HG02759 (cell line): ENCODE results near the gene PKP1.

Experiments used
- ATAC-seq: cut with Tn5 transposase; IDR thresholded peaks from one replicate; pipeline ENCODE4 v1.9.1; 2021; ENCODE audit warnings: mild to moderate bottlenecking, moderate library complexity; ENCODE audit not compliant: unreplicated experiment

Gene PKP1

GRCh38 chr1:201259476-201260235, 23.6 kb upstream of the PKP1 start:
- ATAC-seq: no peak

GRCh38 chr1:201260236-201260590, 23.1 kb upstream of the PKP1 start:
- no peak for ATAC-seq

DNA sequence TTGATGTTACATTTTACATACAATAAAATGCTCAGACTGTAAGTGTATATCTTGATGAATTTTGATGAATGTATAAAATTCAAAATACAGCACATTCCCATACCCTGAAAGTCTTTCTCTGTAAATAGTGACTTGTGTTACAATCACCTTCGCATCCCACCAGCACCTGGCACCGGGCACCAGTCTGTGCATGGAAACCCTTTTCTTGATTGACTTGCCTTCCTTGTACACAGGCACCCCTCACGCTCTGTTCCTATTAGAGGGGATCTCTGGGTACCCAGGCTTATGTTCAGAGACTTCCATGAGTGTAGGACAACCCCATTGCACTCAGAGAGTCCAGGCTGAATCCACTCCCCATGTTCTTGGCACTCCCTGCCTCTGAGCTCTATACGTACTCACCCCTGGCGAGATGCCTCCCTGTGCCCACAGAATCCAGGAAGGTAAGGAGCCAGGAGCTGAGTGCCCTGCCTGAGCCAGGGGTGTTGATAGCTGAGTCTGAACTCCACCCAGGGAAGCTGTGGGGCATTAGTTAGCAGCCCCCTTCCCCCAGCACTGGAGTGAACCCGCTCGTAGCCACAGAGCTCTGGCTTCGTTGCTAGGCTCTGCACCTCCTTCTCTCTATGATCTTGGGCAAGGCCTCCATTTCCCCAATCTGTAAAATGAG, 22.5 kb upstream of the PKP1 start:
- ATAC-seq: no peak

- ATAC-seq: no peak
Measured at GRCh38 chr1:201261771-201262547, 21.3 kb upstream of the PKP1 start.

DNA sequence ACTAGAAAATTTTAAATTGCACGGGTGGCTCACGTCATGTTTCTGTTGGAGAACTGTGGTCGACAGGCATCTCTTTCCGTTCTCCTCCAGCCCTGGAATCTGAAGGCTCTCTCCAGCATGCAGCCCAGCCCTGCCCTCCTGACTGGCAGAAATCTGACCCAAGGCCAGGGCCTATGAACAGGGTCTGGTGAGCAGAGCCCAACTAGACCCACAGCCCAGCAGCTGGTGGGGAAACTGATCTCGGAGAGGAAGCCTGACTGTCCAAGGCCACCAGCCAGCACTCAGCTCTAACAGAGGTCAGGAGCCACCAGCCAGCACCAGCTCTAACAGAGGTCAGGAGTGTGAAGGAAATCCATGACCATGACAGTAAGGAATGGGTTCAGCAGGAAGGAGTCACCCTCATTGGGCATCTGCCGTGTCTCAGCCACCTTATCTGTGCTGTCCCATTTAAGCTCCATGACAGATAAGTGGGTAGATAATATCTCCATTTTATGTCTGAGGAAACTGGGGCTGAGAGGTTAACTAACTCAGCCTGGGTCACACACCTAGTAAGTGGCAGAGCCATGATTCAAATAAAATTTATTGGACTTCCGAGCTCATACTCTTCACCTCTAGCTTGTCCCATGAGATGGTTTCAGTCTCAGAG, 20.2 kb upstream of the PKP1 start:
- ATAC-seq: no peak

- ATAC-seq: no peak
Measured at GRCh38 chr1:201264072-201264471, 19.2 kb upstream of the PKP1 start.

DNA sequence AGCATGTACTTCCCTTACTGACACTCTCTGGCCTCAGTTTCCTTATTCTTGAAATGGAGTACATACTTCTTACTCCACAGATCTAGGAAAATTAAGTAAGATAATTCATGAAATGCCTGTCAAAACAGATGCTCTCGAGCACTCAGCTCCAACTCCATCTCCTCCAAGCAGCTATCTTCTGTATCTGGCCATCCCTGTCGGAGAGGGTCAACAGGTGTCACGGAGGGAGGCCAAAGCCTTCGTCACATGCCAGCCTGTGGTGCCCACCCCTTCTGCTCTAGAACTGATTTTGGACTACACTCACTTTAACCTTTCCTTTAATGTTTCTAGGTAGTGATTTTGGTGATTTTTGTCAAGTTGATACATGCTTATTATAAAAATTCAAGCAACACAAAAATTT, 18.8 kb upstream of the PKP1 start:
- no peak for ATAC-seq

DNA sequence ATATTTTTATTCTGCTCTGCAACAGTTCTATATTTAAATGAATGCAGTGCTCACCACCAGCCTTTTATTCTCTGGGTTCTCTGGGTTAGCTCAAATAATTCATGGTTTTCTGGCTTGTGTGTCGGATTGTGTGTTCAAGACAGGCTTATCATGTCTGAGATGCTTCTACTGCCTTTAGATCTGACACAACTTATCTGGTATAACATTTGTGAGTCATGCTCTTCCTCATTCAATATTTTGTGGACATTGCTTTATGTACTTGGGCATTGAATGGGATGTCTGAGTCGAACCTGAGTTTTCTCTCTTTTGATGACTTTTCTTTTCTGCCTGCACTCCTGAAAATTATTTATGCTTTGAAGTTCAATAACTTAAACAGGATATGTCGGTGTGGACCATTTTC, 17.6 kb upstream of the PKP1 start:
- no peak for ATAC-seq

DNA sequence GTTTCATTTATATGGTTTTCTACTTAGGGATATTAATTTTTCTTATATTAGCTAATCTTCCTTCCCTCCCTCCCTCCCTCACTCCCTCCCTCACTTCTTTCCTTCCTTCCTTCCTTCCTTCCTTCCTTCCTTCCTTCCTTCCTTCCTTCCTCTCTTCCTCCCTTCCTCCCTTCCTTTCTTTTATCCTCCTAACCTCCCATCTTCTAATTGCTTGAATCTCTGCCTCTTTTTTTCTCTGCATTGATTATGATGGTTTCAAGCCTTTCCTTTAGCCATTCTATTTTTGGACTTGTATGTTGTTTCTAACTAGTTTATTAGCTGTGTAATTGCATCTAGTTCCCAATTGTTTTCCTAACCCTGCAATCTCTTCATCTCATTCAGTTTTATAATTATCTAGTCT, 17.0 kb upstream of the PKP1 start:
- ATAC-seq: no peak

DNA sequence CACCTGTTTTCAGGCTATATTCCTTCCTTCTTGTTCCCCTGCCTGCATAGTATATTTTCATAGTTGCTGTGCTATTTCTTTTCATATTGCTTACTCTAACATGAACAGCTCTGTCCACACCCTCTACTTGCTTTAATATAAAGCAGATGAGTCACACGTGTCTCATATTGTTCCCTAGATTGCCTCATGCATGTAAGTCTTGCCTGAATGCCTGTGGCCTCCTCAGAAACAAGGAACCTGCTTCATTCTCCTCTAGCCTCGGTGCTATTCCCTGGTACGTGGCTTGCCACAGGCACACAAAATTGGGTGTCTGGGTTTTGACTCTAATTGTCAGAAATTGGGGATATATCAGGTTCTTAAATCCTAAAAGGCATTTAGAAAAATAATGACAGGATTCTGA, 16.5 kb upstream of the PKP1 start:
- no peak for ATAC-seq

DNA sequence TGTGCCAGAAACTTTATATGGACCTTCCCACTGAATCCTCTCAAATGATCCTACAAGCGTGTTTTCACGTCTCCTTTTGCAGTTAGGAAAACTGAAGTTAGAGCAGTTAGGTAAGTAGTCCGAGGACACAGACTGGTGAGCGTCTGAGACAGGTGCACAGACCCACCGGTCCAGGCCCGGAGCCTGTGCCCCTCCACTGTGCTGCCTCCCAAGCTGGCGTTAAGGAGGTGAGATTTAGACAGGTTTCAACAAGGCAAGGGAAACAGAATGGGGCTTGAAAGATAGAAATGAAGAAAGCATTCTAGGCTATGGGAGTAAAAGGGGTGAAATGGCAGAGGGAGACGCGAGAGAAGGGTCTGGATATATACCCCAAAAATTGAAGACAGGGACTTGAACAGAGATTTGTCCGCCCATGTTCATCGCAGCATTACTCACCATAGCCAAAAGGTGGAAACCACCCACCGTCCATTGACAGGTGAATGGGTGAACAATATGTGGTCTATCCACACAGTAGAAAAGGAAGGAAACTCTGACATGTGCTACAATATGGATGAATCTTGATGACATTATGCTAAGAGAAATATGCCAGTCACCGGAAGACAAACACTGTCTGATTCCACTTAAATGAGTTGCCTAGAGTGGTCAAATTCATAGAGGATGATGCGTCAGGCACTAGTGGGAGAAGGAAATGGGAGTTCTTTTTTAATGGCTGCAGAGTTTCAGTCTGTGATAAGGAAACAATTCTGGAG, 15.7 kb upstream of the PKP1 start:
- ATAC-seq: no peak

DNA sequence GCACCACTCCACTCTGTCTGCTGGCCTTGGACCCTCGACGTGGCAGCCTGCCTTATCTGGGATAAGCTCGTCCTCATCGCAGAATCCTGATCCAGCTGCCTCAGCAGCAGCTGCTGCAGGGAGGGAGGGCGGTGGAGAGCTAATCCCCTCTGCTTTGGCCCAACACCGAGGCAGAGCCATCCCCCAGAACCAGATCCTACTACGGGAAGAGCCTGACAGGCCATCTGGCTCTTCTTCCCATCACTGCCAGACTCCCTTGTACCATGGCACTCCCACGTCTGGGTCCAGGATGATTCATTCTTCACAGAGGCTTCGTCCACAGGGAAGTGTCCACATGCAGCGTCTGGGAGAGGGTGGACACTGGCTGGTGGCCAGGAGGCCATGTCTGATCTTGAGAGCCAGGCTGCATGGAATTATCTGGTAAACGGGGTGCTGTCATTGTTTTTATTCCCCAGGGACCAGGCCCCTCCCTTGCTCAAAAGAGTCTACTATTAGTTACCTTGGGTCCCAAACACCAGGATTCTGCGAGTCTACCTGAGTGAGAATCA, 14.6 kb upstream of the PKP1 start:
- ATAC-seq: no peak

DNA sequence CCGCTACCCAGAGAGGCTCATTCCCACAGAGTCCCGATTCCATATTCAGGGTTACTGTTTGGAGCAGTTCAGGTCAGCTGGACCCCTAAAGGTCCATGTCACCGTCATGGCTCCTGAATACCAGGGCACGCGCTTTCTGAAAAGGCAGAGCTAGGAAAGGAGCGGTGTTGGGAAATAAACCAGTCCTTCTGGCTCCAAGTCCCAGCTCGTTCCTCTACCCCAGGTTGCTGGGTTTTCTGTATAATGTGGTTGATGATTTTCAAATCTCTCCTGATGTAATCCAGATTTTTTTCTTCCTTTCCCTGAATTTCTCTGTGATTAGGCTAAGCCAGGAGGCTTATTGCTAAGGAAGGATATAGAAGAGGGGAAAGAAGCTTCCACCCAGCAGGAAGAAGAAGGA, 14.0 kb upstream of the PKP1 start:
- ATAC-seq: no peak

GRCh38 chr1:201269900-201270410, 13.4 kb upstream of the PKP1 start:
- ATAC-seq: no peak

DNA sequence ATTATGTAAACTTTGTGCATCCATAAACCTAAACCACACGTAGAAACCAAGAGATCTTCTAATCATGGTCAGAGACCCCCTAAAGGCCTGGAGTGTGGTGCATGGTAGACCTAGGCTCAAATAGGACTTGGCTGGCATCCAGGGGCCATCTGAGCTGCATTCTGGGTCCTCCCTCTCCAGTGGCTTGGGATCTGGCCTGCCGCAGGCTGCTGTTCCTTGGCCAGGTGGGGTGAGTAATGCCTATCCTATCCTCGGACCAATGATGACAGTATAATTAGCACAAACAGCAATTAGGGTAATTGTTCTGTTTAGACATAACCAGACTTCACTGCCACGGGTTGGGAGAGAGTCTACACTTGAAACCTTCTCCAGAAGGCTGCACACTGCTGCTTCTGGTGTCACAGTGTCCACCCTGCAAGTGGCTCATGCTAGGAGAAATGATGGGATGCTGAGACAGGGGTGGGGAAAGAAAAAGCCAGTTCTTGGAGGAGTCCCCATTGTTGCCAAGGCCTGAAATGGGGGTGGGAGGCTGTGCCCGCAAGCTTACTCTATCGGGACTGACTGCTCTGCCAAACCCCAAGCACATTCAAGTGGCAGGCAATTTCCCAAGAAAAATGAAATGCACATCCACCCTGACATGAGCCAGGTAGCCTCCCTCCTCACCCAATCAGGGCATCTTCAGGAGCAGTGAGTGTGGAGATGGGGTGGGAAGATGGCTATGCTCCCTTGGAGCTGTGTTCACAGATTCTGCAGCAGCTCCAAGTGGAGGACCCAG, 12.5 kb upstream of the PKP1 start:
- no peak for ATAC-seq

DNA sequence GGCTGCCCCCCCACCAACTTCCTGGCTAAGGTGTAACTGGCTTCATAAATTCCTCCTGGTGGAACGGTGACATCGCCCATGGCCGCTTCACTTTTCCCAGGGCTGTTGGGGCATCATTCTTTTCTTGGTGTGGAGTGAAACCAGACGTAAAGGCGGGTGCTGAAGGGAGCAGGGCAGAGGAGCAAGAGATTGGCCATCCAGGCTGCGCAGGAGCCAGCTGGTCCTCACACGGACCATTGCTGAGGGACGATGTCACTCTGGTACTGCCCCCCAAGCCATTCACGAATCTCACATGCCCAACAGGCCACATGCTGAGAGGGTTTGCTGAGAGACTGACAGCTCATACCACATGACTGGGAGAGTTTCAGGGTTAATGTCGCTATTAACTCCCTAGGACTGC, 10.5 kb upstream of the PKP1 start:
- ATAC-seq: no peak

- no peak for ATAC-seq
Measured at GRCh38 chr1:201274616-201275252, 8.6 kb upstream of the PKP1 start.

- ATAC-seq: no peak
Measured at GRCh38 chr1:201275253-201275666, 8.0 kb upstream of the PKP1 start.

GRCh38 chr1:201276891-201277290, 6.4 kb upstream of the PKP1 start:
- ATAC-seq: no peak
